ENCODE measurements around the gene MYH10. TPM values are rescaled to one million over a fixed set of nuclear protein-coding genes. Genes with fewer than 3 reads are reported as not detected.

The MYH10 gene
- total and polyA plus RNA-seq, 7 donors, result 1.8 to 34.2 (median 1.9) TPM

- no peak for ATAC-seq
- intact Hi-C loops (cut with DNase I), result no loop called here
- no peak overlapping the region for H3K27ac ChIP-seq
- WGBS, 3 donors, result 96 to 97% (median 97%) methylated on average over 6 of the region's 6 CpGs
- H3K36me3 ChIP-seq (ENCODE audit: insufficient read depth in 1 of 2, low read depth in 1 of 2), result peaks cover 0 to 25% of the 10 kb centered on the region in 2 donors
- no peaks in the 10 kb centered on the region for H3K4me1 ChIP-seq
- no peaks in the 10 kb centered on the region for H3K9me3 ChIP-seq
- H3K4me3 ChIP-seq, result no peak overlapping the region
- H3K27me3 ChIP-seq (ENCODE audit: insufficient read depth in 3 of 3, low read length in 2 of 3), result no peaks in the 10 kb centered on the region
- no peak for DNase-seq
- TF ChIP-seq CTCF (IDR thresholded peaks at IDR 0.05), result no peak
These were observed 112.2 kb downstream of the MYH10 start for GRCh38 chr17:8518326-8518725.

GRCh38 chr17:8514801-8515200, 115.7 kb downstream of the MYH10 start:
- Histone ChIP-seq H3K4me3 (no peak overlapping the region), H3K27me3 (ENCODE audit: insufficient read depth in 3 of 3, low read length in 2 of 3) (no peaks in the 10 kb centered on the region), H3K4me1 (no peaks in the 10 kb centered on the region), H3K9me3 (no peaks in the 10 kb centered on the region), H3K36me3 (ENCODE audit: insufficient read depth in 1 of 2, low read depth in 1 of 2) (peaks cover 0 to 26% of the 10 kb centered on the region in 2 donors), H3K27ac (no peak overlapping the region)
- ATAC-seq (no peak), DNase-seq (no peak)
- intact Hi-C loops (cut with DNase I), result no loop called here
- WGBS, 3 donors, result 92% methylated on average over 11 of the region's 11 CpGs
- no peak for TF ChIP-seq CTCF (IDR thresholded peaks at IDR 0.05)

- no peaks in the 10 kb centered on the region for H3K4me1 ChIP-seq
- intact Hi-C loops (cut with DNase I), result no loop called here
- TF ChIP-seq CTCF (IDR thresholded peaks at IDR 0.05), result no peak
- peak; percentile 66 to 81 (median 72) for ATAC-seq
- DNase-seq, result peak; percentile 33 to 76
- 56 to 65% (median 62%) methylated on average over 14 of the region's 14 CpGs for WGBS, 3 donors
- H3K9me3 ChIP-seq, result no peaks in the 10 kb centered on the region
- no peak overlapping the region for H3K27ac ChIP-seq
- peak overlapping the region; percentile 58 for H3K4me3 ChIP-seq
- H3K36me3 ChIP-seq (ENCODE audit: insufficient read depth in 1 of 2, low read depth in 1 of 2), result peaks cover 0 to 27% of the 10 kb centered on the region in 2 donors
- H3K27me3 ChIP-seq (ENCODE audit: insufficient read depth in 3 of 3, low read length in 2 of 3), result no peaks in the 10 kb centered on the region
These were observed 124.4 kb downstream of the MYH10 start for GRCh38 chr17:8506145-8506544.

GRCh38 chr17:8504460-8505207, 125.9 kb downstream of the MYH10 start:
- no peak for DNase-seq
- H3K27me3 ChIP-seq (ENCODE audit: insufficient read depth in 3 of 3, low read length in 2 of 3), result no peaks in the 10 kb centered on the region
- no peak overlapping the region for H3K4me3 ChIP-seq
- H3K9me3 ChIP-seq, result no peaks in the 10 kb centered on the region
- no peak for TF ChIP-seq CTCF (IDR thresholded peaks at IDR 0.05)
- intact Hi-C loops (cut with DNase I), result no loop called here
- no peak for ATAC-seq
- H3K36me3 ChIP-seq (ENCODE audit: insufficient read depth in 1 of 2, low read depth in 1 of 2), result peaks cover 0 to 27% of the 10 kb centered on the region in 2 donors
- H3K4me1 ChIP-seq, result no peaks in the 10 kb centered on the region
- WGBS, 3 donors, result 94 to 96% (median 95%) methylated on average over 18 of the region's 18 CpGs
- H3K27ac ChIP-seq, result no peak overlapping the region

- WGBS, 3 donors, result 39 to 70% (median 48%) methylated on average over 9 of the region's 9 CpGs
- H3K4me1 ChIP-seq, result no peaks in the 10 kb centered on the region
- H3K27ac ChIP-seq, result no peak overlapping the region
- H3K27me3 ChIP-seq (ENCODE audit: insufficient read depth in 3 of 3, low read length in 2 of 3), result no peaks in the 10 kb centered on the region
- no peaks in the 10 kb centered on the region for H3K9me3 ChIP-seq
- DNase-seq (no peak), ATAC-seq (peak in 3 of 4 donors; percentile 19 to 76 (median 55))
- no peak for TF ChIP-seq CTCF (IDR thresholded peaks at IDR 0.05)
- intact Hi-C loops (cut with DNase I), result no loop called here
- no peak overlapping the region for H3K4me3 ChIP-seq
- H3K36me3 ChIP-seq (ENCODE audit: insufficient read depth in 1 of 2, low read depth in 1 of 2), result peaks cover 2 to 24% of the 10 kb centered on the region in 2 donors
These were observed 126.7 kb downstream of the MYH10 start for GRCh38 chr17:8503807-8504206.

Data from psoas muscle (tissue), 8 donors.